ENCODE results near the gene TCAIM.
"Not testable (repeated sequence)": the region's sequence is repeated elsewhere in the genome, so short reads cannot be mapped to it uniquely, and the experiment has no call there.

The TCAIM gene

DNA sequence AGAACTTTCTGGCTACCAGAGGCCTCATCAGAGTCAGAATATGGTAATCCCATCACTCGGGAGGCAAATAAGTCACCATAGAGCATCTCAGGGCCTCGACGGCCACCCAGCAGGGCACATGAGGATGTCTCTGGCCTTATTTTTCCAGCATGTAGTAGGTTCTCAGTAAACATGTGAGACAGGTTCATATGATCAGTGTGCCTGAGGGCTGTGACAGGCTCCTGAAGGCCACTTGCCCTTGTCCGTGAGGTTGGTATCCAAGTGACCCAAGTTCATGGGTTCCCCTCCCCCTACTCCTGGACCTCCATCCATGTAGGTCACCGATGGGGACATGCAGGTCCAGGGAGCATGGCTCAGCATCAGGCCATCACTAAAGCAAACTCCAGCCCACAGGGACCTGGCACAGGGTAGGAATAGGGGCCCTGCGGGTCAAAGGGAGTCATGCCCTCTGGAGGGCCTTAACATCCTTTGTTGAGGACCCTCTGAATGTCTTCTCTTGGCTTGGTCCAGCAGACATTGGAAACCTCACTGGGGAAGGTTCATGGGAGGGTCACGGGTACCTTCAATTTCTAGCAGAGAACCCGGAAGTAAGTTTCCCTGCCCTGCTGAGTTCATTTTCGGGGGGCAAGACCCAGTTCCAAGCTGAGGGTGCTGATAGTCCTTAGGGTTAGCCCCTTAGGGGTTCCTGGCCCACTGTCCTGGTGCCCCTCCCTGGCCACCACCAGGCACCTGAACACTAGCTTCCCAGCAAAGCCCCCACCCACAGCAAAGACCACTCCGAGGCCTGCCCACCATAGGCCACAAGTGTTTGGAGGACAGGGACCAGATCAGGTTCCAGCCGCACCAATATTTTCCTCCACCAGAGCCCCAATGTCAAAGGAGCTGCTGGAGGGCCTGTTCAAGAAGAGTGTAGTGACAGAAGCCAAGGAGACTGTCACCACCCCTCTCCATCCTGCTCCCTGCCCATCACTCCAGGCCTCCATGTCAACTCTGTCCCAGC lies 77.8 kb downstream of the TCAIM start:
- TF ChIP-seq ZNF629 (tag by site-specific recombination; IDR thresholded peaks at IDR 0.05) = no peak
- H3K27ac ChIP-seq (ENCODE audit: extremely low read depth, low read depth, low read length) = no peak overlapping the region
- no peak overlapping the region for H3K4me3 ChIP-seq (ENCODE audit: low read depth, low read length)
- ChIA-PET POLR2A (no interaction called here), CTCF (interaction anchor here (0.6 kb wide), 1 partner anchor 15 kb away, joined by 4 read pairs; no protein-coding TSS in a partner anchor)
- H3K36me3 ChIP-seq (ENCODE audit: control insufficient read depth in 2 of 2, insufficient read depth in 1 of 2, low read length in 2 of 2) = no peaks in the 10 kb centered on the region
- no peaks in the 10 kb centered on the region for H3K9me3 ChIP-seq (ENCODE audit: control insufficient read depth, insufficient read depth, low read depth, low read length)
- H3K4me1 ChIP-seq (ENCODE audit: control insufficient read depth, insufficient read depth, low read length) = no peaks in the 10 kb centered on the region

DNA sequence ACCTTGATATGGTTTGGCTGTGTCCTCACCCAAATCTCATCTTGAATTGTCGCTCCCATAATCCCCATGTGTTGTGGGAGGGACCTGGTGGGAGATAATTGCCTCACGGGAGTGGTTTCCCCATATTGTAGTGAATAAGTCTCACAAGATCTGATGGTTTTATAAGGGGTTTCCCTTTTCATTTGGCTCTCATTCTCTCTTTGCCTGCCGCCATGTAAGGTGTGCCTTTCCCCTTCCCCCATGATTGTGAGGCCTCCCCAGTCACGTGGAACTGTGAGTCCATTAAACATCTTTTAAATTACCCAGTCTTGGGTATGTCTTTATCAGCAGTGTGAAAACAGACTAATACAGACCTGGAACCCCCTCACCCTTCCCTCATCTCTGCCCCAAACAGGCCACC lies 79.6 kb downstream of the TCAIM start:
- H3K4me3 ChIP-seq (ENCODE audit: low read depth, low read length); H3K9me3 ChIP-seq (ENCODE audit: control insufficient read depth, insufficient read depth, low read depth, low read length); CTCF ChIA-PET; H3K36me3 ChIP-seq (ENCODE audit: control insufficient read depth in 2 of 2, insufficient read depth in 1 of 2, low read length in 2 of 2); H3K27ac ChIP-seq (ENCODE audit: extremely low read depth, low read depth, low read length); H3K4me1 ChIP-seq (ENCODE audit: control insufficient read depth, insufficient read depth, low read length); POLR2A ChIA-PET: not testable (repeated sequence)

DNA sequence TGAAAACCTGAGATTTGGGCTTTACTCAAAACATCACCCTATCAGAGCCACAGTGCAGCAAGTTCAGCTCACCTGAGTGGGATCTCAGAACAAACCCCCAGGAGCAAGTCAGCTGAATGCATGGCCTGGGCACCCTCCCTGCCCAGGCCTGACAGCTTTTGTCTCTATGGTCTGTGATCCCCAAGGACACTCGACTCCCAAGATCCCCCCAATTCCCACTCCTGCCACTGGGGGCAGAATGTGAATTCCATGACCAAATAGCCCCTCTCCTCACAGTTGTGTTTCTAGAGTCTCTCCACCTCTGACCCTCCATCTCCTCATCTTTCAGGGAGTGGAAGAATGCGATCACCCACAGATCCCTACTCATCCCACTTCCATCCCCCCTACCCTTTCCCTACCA lies 80.0 kb downstream of the TCAIM start:
- no peaks in the 10 kb centered on the region for H3K4me1 ChIP-seq (ENCODE audit: control insufficient read depth, insufficient read depth, low read length)
- no peaks in the 10 kb centered on the region for H3K9me3 ChIP-seq (ENCODE audit: control insufficient read depth, insufficient read depth, low read depth, low read length)
- CTCF ChIA-PET = no interaction called here
- no peaks in the 10 kb centered on the region for H3K36me3 ChIP-seq (ENCODE audit: control insufficient read depth in 2 of 2, insufficient read depth in 1 of 2, low read length in 2 of 2)
- H3K27ac ChIP-seq (ENCODE audit: extremely low read depth, low read depth, low read length) = no peak overlapping the region
- H3K4me3 ChIP-seq (ENCODE audit: low read depth, low read length) = no peak overlapping the region
- POLR2A ChIA-PET = no interaction called here
- TF ChIP-seq ZNF837 (tag by site-specific recombination; IDR thresholded peaks at IDR 0.05) (no peak), ZBTB8A (tag by site-specific recombination; IDR thresholded peaks at IDR 0.05) (no peak), GLIS1 (tag by site-specific recombination; IDR thresholded peaks at IDR 0.05) (no peak)
- TF ChIP-seq, protein P1, sequence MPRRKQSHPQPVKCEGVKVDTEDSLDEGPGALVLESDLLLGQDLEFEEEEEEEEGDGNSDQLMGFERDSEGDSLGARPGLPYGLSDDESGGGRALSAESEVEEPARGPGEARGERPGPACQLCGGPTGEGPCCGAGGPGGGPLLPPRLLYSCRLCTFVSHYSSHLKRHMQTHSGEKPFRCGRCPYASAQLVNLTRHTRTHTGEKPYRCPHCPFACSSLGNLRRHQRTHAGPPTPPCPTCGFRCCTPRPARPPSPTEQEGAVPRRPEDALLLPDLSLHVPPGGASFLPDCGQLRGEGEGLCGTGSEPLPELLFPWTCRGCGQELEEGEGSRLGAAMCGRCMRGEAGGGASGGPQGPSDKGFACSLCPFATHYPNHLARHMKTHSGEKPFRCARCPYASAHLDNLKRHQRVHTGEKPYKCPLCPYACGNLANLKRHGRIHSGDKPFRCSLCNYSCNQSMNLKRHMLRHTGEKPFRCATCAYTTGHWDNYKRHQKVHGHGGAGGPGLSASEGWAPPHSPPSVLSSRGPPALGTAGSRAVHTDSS (tag by site-specific recombination; IDR thresholded peaks at IDR 0.05) = no peak
- TF ChIP-seq, protein P2, sequence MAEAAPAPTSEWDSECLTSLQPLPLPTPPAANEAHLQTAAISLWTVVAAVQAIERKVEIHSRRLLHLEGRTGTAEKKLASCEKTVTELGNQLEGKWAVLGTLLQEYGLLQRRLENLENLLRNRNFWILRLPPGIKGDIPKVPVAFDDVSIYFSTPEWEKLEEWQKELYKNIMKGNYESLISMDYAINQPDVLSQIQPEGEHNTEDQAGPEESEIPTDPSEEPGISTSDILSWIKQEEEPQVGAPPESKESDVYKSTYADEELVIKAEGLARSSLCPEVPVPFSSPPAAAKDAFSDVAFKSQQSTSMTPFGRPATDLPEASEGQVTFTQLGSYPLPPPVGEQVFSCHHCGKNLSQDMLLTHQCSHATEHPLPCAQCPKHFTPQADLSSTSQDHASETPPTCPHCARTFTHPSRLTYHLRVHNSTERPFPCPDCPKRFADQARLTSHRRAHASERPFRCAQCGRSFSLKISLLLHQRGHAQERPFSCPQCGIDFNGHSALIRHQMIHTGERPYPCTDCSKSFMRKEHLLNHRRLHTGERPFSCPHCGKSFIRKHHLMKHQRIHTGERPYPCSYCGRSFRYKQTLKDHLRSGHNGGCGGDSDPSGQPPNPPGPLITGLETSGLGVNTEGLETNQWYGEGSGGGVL (tag by site-specific recombination; IDR thresholded peaks at IDR 0.05) = no peak

DNA sequence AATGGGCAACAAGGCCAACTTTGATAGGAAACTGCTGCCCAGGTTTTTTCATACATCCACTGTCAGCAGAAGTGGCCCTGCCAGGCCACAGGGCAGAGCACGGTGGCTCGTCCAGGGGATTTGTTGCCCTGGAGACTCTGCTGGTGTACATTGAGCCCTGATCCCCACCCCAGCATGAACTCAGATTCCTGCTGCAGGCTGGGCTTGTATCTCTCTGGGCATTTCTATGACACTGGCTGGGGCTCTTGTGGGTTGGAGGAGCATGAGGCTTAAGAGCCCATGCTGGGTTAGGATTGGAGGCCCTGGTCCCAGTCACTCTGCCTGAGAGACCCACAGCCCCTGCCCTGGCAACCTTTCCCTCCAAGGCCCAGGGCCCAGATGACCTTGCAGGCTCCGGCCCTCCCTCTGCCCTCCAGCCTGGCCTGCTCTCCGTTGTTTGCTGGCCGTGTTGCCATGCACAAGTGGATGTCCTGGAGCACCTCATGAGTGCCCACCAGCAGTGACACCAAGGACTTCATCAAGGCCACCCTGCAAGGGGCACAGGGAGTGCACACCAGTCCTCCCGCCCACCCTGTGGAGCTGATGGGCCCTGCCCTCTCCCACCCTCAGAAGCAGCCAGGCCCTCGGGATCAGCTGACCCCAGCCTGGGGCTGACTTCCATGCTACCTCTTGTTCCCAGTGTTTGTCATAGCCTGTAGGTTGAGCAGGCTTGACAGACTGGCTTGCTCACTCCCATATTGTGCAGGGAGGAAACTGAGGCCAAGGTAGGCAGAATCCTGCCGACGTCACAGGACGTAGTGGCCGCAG lies 80.8 kb downstream of the TCAIM start:
- H3K27ac ChIP-seq (ENCODE audit: extremely low read depth, low read depth, low read length) = no peak overlapping the region
- no peaks in the 10 kb centered on the region for H3K4me1 ChIP-seq (ENCODE audit: control insufficient read depth, insufficient read depth, low read length)
- no peaks in the 10 kb centered on the region for H3K9me3 ChIP-seq (ENCODE audit: control insufficient read depth, insufficient read depth, low read depth, low read length)
- ChIA-PET POLR2A (no interaction called here), CTCF (no interaction called here)
- no peak overlapping the region for H3K4me3 ChIP-seq (ENCODE audit: low read depth, low read length)
- H3K36me3 ChIP-seq (ENCODE audit: control insufficient read depth in 2 of 2, insufficient read depth in 1 of 2, low read length in 2 of 2) = no peaks in the 10 kb centered on the region
- TF ChIP-seq ZNF571 (tag by site-specific recombination; IDR thresholded peaks at IDR 0.05) = no peak

DNA sequence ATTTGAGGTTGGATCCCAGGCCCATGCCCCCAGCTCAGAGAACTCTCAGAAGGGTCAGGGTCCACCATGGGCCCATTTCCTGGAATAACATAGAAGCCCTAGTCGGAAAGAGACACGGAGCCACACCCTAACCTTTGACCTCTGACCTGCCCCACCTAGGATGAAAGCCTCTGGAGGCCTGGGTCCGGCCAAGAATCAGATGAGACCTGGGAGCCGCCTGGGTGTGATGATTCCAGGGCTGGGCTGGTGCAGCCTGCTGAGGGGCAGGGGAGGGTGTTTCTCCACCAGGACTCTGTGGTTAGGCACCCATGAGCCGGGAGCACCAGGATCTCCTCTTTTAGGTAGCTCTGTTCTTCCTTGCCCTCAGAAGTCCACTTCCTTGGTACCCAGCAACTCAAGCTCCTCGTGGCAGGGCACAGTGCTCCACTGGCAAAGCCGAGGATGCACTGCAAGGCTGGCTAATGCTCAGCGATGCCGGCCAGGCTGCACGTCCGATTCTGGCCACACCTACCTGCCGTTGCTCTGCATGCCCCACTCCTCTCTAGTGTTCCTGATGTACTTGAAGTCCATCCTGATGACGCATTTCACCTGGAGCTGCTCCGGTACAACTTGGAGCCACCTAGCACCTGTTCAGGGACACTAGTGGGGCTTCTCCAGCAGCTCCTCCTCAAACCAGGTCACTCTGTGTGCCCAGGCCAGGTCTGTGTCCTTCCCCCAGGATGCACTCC lies 81.5 kb downstream of the TCAIM start:
- Histone ChIP-seq H3K4me3 (ENCODE audit: low read depth, low read length) (no peak overlapping the region), H3K9me3 (ENCODE audit: control insufficient read depth, insufficient read depth, low read depth, low read length) (no peaks in the 10 kb centered on the region), H3K36me3 (ENCODE audit: control insufficient read depth in 2 of 2, insufficient read depth in 1 of 2, low read length in 2 of 2) (no peaks in the 10 kb centered on the region), H3K4me1 (ENCODE audit: control insufficient read depth, insufficient read depth, low read length) (no peaks in the 10 kb centered on the region), H3K27ac (ENCODE audit: extremely low read depth, low read depth, low read length) (no peak overlapping the region)
- CTCF ChIA-PET = no interaction called here
- POLR2A ChIA-PET = no interaction called here
- TF ChIP-seq ZNF324 (tag by site-specific recombination; IDR thresholded peaks at IDR 0.05) (no peak), EGR2 (tag by site-specific recombination; IDR thresholded peaks at IDR 0.05; ENCODE audit: low read depth) (no peak)
- TF ChIP-seq, protein P3, sequence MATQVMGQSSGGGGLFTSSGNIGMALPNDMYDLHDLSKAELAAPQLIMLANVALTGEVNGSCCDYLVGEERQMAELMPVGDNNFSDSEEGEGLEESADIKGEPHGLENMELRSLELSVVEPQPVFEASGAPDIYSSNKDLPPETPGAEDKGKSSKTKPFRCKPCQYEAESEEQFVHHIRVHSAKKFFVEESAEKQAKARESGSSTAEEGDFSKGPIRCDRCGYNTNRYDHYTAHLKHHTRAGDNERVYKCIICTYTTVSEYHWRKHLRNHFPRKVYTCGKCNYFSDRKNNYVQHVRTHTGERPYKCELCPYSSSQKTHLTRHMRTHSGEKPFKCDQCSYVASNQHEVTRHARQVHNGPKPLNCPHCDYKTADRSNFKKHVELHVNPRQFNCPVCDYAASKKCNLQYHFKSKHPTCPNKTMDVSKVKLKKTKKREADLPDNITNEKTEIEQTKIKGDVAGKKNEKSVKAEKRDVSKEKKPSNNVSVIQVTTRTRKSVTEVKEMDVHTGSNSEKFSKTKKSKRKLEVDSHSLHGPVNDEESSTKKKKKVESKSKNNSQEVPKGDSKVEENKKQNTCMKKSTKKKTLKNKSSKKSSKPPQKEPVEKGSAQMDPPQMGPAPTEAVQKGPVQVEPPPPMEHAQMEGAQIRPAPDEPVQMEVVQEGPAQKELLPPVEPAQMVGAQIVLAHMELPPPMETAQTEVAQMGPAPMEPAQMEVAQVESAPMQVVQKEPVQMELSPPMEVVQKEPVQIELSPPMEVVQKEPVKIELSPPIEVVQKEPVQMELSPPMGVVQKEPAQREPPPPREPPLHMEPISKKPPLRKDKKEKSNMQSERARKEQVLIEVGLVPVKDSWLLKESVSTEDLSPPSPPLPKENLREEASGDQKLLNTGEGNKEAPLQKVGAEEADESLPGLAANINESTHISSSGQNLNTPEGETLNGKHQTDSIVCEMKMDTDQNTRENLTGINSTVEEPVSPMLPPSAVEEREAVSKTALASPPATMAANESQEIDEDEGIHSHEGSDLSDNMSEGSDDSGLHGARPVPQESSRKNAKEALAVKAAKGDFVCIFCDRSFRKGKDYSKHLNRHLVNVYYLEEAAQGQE (tag by site-specific recombination; IDR thresholded peaks at IDR 0.05) = no peak

Data from HEK293 (cell line).